ENCODE data around the gene HEBP1.

Gene HEBP1

GRCh38 chr12:13023811-13024530 lies 23.9 kb upstream of the HEBP1 start:
- DNase-seq (ENCODE audit: low read depth, low spot score), result no peak

GRCh38 chr12:13022851-13023271 lies 22.8 kb upstream of the HEBP1 start:
- DNase-seq (ENCODE audit: low read depth, low spot score), result no peak

GRCh38 chr12:13011098-13011497 lies 11.0 kb upstream of the HEBP1 start:
- no peak for DNase-seq (ENCODE audit: low read depth, low spot score)

DNA sequence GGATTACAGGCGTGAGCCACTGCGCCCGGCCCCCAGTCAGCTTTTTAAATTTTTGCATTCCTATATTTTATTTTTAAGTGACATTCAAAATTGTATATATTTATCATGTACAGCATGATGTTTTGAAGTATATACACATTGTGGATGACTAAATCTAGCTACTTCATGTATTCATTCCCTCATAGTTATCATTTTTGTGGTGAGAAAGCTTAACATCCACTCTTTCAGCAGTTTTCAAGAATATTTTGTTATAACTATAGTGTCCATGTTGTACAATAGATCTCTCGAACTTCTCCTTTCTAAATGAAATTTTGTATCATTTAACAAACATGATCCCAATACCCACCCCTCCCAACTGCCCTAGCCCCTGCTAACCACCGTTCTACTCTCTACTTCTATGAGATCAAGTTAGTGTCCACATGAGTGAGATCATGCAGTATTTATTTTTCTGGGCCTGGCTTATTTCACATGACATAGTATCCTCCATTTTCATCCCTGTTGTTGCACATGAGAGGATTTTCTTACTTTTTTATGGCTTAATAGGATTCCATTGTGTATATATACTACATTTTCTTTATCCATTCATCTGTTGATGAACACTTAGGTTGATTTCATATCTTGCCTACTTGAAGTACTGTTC lies 8.8 kb upstream of the HEBP1 start:
- no peak for DNase-seq (ENCODE audit: low read depth, low spot score)

- no peak for DNase-seq (ENCODE audit: low read depth, low spot score)
These were observed 7.6 kb upstream of the HEBP1 start for GRCh38 chr12:13007496-13008233.

GRCh38 chr12:13005649-13006048 lies 5.6 kb upstream of the HEBP1 start:
- DNase-seq (ENCODE audit: low read depth, low spot score), result no peak

DNA sequence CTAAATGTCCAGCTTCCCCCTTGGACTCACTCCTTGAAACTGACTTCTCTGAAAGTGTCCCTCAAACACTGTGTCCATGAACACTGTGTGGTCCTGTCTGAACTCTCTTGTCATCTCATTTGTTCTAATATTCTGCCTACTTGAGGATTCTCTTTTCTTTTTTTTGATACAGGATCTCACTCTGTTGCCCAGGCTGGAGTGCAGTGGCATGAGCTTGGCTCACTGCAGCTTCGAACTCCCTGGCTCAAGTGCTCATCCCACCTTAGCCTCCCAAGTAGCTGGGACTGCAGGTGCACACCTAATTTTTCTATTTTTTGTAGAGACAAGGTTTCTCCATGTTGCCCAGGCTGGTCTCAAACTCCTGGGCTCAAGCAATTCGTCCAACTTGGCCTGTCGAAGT lies 4.9 kb upstream of the HEBP1 start:
- DNase-seq (ENCODE audit: low read depth, low spot score), result no peak

- no peak for DNase-seq (ENCODE audit: low read depth, low spot score)
These were observed 4.3 kb upstream of the HEBP1 start for GRCh38 chr12:13004361-13004760.

DNA sequence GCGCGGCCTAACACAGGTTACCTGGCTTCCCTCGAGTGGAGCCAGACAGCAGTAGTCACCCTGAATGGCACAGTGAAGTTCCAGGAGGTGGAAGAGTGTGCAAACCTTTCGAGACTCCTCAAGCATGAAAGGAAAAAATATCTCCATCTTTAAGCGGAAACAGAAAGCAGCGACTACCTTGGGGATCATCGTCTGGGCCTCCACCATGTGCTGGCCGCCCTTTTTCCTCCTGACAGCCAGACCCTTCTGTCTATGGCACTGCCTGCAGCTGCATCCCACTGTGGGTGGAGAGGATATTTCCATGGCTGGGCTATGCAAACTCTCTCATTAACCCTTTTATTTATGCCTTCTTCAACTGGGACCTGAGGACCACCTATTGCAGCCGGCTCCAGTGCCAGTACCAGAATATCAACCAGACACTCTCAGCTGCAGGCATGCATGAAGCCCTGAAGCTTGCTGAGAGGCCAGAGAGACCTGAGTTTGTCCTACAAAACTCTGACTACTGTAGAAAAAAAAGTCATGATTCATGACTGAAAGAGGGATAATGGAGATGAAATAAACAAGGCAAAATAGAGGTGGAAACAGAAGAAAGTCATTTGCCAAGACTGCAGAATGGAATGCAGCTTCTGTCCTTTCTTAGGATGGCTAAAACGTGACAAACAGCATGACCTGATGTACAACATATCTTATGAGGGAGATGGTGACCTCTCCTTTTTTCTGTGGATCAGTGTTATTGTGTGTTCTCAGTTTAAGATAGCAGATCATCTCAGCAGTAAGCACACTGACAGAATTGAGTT lies 2.4 kb upstream of the HEBP1 start:
- no peak for DNase-seq (ENCODE audit: low read depth, low spot score)

DNA sequence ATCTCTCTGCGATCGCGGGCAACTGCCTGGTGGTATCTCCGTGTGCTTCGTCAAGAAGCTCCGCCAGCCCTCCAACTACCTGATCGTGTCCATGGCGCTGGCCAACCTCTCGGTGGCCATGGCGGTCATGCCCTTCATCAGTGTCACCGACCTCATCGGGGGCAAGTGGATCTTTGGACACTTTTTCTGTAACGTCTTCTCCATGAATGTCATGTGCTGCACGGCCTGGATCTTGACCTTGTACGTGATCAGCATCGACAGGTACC lies 1.6 kb upstream of the HEBP1 start:
- no peak for DNase-seq (ENCODE audit: low read depth, low spot score)

- DNase-seq (ENCODE audit: low read depth, low spot score), result peak; percentile 61
These were observed 1.1 kb upstream of the HEBP1 start for GRCh38 chr12:13000925-13001774.

- DNase-seq (ENCODE audit: low read depth, low spot score), result peak; percentile 83
These were observed 505 bp upstream of the HEBP1 start for GRCh38 chr12:13000616-13000924.

GRCh38 chr12:12999271-12999958 lies 650 bp downstream of the HEBP1 start:
- no peak for DNase-seq (ENCODE audit: low read depth, low spot score)

DNA sequence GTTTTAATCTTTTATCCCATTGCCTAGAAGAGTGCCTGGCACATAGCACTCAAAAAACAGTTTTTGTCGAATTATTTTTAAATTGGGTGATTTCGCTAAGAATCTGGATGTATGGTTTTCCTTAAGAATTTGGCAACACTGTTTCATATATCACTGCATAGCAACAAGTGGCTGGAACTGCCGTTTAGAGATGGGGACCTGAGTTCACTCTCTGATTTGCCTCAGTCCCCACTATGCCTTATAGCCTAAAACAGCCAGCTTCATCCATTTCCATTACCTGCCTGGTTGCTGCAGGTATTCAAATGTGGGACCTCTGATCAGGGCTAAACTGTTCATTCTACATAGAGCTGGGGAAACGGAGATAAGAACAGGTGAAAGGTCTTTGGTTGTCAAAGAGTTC lies 1.8 kb downstream of the HEBP1 start:
- no peak for DNase-seq (ENCODE audit: low read depth, low spot score)

DNA sequence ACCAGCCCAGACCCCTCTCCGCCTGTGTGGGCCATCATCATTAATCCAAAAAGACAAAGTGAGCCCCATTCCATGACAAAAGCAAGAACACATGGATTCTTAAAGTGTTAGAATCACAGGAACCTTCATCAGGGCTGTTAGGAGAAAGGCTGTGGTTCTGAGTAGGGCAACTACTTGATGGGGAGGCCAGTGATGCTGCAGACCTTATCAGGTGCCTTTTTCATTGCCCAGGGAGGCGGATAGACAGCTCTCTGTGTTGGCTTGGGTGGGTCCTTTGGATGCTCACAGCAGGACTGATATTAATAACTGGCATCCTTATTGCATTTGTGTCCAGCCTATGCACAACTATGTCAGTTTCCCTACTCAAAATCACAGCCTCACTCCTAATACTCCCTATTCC lies 2.3 kb downstream of the HEBP1 start:
- DNase-seq (ENCODE audit: low read depth, low spot score), result no peak

DNA sequence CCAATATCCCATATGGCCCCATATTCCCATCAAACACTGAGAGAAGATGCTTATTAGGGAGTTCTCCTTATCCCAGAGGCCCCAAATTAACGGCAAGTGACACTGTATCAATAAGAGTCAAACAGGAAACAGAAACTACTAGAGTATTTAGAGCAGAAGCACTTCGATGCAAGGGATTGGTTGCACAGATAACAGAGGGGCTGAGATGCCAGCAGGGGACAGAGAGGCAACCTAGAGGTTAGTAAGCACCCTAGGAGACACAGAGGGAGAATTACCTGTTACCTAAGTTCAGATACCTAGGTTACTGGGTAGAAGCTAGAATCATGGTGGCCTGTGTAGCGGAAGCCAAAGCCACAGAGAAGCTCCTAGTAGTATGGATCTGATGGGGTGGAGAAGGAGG lies 2.9 kb downstream of the HEBP1 start:
- no peak for DNase-seq (ENCODE audit: low read depth, low spot score)

GRCh38 chr12:12996209-12996608 lies 3.9 kb downstream of the HEBP1 start:
- no peak for DNase-seq (ENCODE audit: low read depth, low spot score)

GRCh38 chr12:12995088-12995487 lies 5.0 kb downstream of the HEBP1 start:
- DNase-seq (ENCODE audit: low read depth, low spot score), result no peak

DNA sequence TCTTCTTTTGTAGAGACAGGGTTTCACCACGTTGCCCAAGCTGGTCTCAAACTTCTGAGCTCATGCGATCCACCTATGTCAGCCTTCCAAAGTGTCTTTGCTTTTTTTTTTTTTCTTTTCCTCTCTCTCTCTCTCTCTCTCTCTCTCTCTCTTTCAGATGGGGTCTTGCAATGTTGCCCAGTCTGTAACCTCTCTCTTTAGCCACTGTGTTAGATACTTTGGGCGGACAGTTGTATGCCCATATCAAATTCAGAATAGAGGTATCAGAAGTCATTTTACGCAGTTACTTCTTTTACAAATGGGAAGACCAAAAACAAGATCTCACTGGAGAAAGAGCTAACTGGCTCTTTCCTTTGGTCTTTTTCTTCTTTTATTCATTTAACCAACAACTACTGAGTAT lies 6.7 kb downstream of the HEBP1 start:
- no peak for DNase-seq (ENCODE audit: low read depth, low spot score)

DNA sequence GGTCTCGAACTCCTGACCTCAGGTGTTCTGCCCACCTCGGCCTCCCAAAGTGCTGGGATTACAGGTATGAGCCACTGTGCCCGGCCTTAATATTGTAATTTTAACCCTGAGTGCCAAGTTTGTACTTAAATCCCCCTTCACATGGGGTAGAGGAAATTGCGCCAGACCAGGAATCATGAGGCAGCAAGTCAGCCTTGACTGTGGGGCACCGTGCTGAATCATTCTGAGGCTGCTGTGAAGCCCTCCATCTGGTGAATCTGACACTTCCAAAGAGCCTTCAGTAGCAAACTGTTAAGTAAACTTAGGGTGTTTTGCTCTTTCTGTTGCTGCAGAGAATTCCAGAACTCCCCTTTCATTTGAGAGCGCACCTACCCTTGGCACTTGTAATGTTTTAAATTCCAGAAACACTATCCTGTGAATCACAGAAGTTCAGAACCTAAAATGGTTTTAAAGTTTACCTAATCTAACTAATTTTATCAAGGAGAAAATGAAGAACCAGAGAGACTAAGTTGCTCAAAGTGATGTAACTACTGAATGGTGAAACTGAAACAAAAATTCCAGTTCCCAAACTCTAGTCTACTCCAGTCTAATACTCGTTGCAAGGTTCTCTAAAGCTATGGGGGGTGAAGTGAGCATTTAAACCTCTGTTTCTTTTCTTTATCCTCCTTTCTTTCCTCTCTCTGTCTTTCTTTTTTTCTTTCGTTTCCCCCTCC lies 7.5 kb downstream of the HEBP1 start:
- no peak for DNase-seq (ENCODE audit: low read depth, low spot score)

Measured in ELF-1 (cell line).